GM13977 (cell line): ENCODE results near the gene TENT4B.

Source experiments
- DNase-seq: peaks from one replicate; pipeline ENCODE4 v3.0.0; 2012; ENCODE audit warnings: low spot score
- CTCF ChIP-seq: IDR thresholded peaks from 2 replicates; pipeline ENCODE4 v1.5.1; 2012; ENCODE audit warnings: mild to moderate bottlenecking, control low read depth; ENCODE audit not compliant: insufficient read depth; ENCODE audit errors: extremely low read depth, missing control alignments
- in situ Hi-C: fragments of 300-500 bp; cut with MboI; formaldehyde crosslinking; loops from one replicate; pipeline ENCODE4 v1.12.0; 2022; ENCODE audit warnings: low sequenced_read_pairs, low pct_unique_long_range_greater_than_20kb, mixed read lengths, inconsistent platforms; ENCODE audit not compliant: unreplicated experiment

The TENT4B gene

GRCh38 chr16:50173316-50173715 is 20.2 kb downstream of the TENT4B start:
- no peak for TF ChIP-seq CTCF
- no peak for DNase-seq
- in situ Hi-C loops: no loop called here

GRCh38 chr16:50178491-50178941 is 25.4 kb downstream of the TENT4B start:
- TF ChIP-seq CTCF: no peak
- DNase-seq: no peak
- in situ Hi-C loops: no loop called here

GRCh38 chr16:50182441-50182840 is 29.3 kb downstream of the TENT4B start:
- in situ Hi-C loops: no loop called here
- no peak for DNase-seq

GRCh38 chr16:50183316-50183715 is 30.2 kb downstream of the TENT4B start:
- no peak for TF ChIP-seq CTCF
- DNase-seq: no peak
- in situ Hi-C loops: no loop called here

More at GRCh38 chr16:50182441-50182840, 29.3 kb downstream of the TENT4B start:
- no peak for TF ChIP-seq CTCF

GRCh38 chr16:50185005-50185505 is 31.9 kb downstream of the TENT4B start:
- no peak for DNase-seq
- in situ Hi-C loops: no loop called here
- no peak for TF ChIP-seq CTCF

GRCh38 chr16:50188619-50189136 is 35.6 kb downstream of the TENT4B start:
- no peak for TF ChIP-seq CTCF
- in situ Hi-C loops: no loop called here
- DNase-seq: no peak
